ENCODE data around the gene TMEM217. TPM values are rescaled to one million over a fixed set of nuclear protein-coding genes. Genes with fewer than 3 reads are reported as not detected.

Gene TMEM217
- total RNA-seq, 2 donors from 2014 or later = 0.95 to 1.6 TPM

GRCh38 chr6:37207903-37208456, 50.0 kb downstream of the TMEM217 start:
- Histone ChIP-seq H3K27ac (ENCODE audit: low read depth, low read length) (no peak overlapping the region), H3K4me1 (ENCODE audit: control insufficient read depth, insufficient read depth, low read length) (no peaks in the 10 kb centered on the region), H3K4me3 (ENCODE audit: low read length) (no peak overlapping the region), H3K9ac (ENCODE audit: extremely low read depth, low read length, poor library complexity, severe bottlenecking) (no peak overlapping the region), H3K9me3 (ENCODE audit: control insufficient read depth, low read length) (no peaks in the 10 kb centered on the region), H3K36me3 (ENCODE audit: control insufficient read depth, insufficient read depth, low read length) (no peaks in the 10 kb centered on the region), H3K27me3 (ENCODE audit: control insufficient read depth, insufficient read depth, low read length, poor library complexity, severe bottlenecking) (no peaks in the 10 kb centered on the region)
- peak; percentile 99 for DNase-seq
- Mint-ChIP-seq H3K9me3 (no peaks in the 10 kb centered on the region), H3K4me3 (no peak overlapping the region), H3K27me3 (ENCODE audit: insufficient read depth) (no peaks in the 10 kb centered on the region), H3K4me1 (peaks cover 1% of the 10 kb centered on the region), H3K27ac (no peak overlapping the region), H3K36me3 (ENCODE audit: low read depth) (no peaks in the 10 kb centered on the region)
- 67 to 76% methylated on average over 6 to 7 of the region's 7 CpGs for WGBS, 2 experiments (ENCODE audit: insufficient coverage in 1 of 2, insufficient read length in 1 of 2)
- peak; percentile 89 for TF ChIP-seq CTCF (conservative IDR thresholded peaks at IDR 0.05)

- H3K4me3 ChIP-seq (ENCODE audit: low read length) = no peak overlapping the region
- H3K9ac ChIP-seq (ENCODE audit: extremely low read depth, low read length, poor library complexity, severe bottlenecking) = no peak overlapping the region
- H3K27ac ChIP-seq (ENCODE audit: low read depth, low read length) = no peak overlapping the region
- no peaks in the 10 kb centered on the region for H3K27me3 ChIP-seq (ENCODE audit: control insufficient read depth, insufficient read depth, low read length, poor library complexity, severe bottlenecking)
- TF ChIP-seq CTCF (conservative IDR thresholded peaks at IDR 0.05) = no peak
- 93 to 100% methylated on average over 7 to 9 of the region's 9 CpGs for WGBS, 2 experiments (ENCODE audit: insufficient coverage in 1 of 2, insufficient read length in 1 of 2)
- DNase-seq = no peak
- H3K9me3 ChIP-seq (ENCODE audit: control insufficient read depth, low read length) = no peaks in the 10 kb centered on the region
- H3K36me3 ChIP-seq (ENCODE audit: control insufficient read depth, insufficient read depth, low read length) = no peaks in the 10 kb centered on the region
- H3K9me3 Mint-ChIP-seq = no peaks in the 10 kb centered on the region
- no peaks in the 10 kb centered on the region for H3K36me3 Mint-ChIP-seq (ENCODE audit: low read depth)
- peaks cover 1% of the 10 kb centered on the region for H3K4me1 Mint-ChIP-seq
- no peaks in the 10 kb centered on the region for H3K4me1 ChIP-seq (ENCODE audit: control insufficient read depth, insufficient read depth, low read length)
- H3K4me3 Mint-ChIP-seq = no peak overlapping the region
- H3K27me3 Mint-ChIP-seq (ENCODE audit: insufficient read depth) = no peaks in the 10 kb centered on the region
- H3K27ac Mint-ChIP-seq = no peak overlapping the region
Observed at GRCh38 chr6:37206622-37207021, 51.3 kb downstream of the TMEM217 start.

- H3K27me3 Mint-ChIP-seq (ENCODE audit: insufficient read depth) = no peaks in the 10 kb centered on the region
- H3K4me1 ChIP-seq (ENCODE audit: control insufficient read depth, insufficient read depth, low read length) = no peaks in the 10 kb centered on the region
- H3K9me3 Mint-ChIP-seq = no peaks in the 10 kb centered on the region
- H3K4me1 Mint-ChIP-seq = peaks cover 1% of the 10 kb centered on the region
- no peak overlapping the region for H3K9ac ChIP-seq (ENCODE audit: extremely low read depth, low read length, poor library complexity, severe bottlenecking)
- no peaks in the 10 kb centered on the region for H3K36me3 Mint-ChIP-seq (ENCODE audit: low read depth)
- H3K36me3 ChIP-seq (ENCODE audit: control insufficient read depth, insufficient read depth, low read length) = no peaks in the 10 kb centered on the region
- no peak for TF ChIP-seq CTCF (conservative IDR thresholded peaks at IDR 0.05)
- no peaks in the 10 kb centered on the region for H3K9me3 ChIP-seq (ENCODE audit: control insufficient read depth, low read length)
- no peaks in the 10 kb centered on the region for H3K27me3 ChIP-seq (ENCODE audit: control insufficient read depth, insufficient read depth, low read length, poor library complexity, severe bottlenecking)
- H3K27ac Mint-ChIP-seq = no peak overlapping the region
- no peak for DNase-seq
- 96 to 98% methylated on average over 3 to 4 of the region's 4 CpGs for WGBS, 2 experiments (ENCODE audit: insufficient coverage in 1 of 2, insufficient read length in 1 of 2)
- H3K27ac ChIP-seq (ENCODE audit: low read depth, low read length) = no peak overlapping the region
- H3K4me3 ChIP-seq (ENCODE audit: low read length) = no peak overlapping the region
- H3K4me3 Mint-ChIP-seq = no peak overlapping the region
Observed at GRCh38 chr6:37205997-37206340, 52.0 kb downstream of the TMEM217 start.
